GM18520 (cell line): ENCODE results near the gene CBR1.

Experiments
- ATAC-seq: cut with Tn5 transposase; IDR thresholded peaks from one replicate; pipeline ENCODE4 v1.9.1; 2021; ENCODE audit not compliant: unreplicated experiment

The CBR1 gene

GRCh38 chr21:36113647-36114428 lies 44.0 kb downstream of the CBR1 start:
- ATAC-seq = no peak

DNA sequence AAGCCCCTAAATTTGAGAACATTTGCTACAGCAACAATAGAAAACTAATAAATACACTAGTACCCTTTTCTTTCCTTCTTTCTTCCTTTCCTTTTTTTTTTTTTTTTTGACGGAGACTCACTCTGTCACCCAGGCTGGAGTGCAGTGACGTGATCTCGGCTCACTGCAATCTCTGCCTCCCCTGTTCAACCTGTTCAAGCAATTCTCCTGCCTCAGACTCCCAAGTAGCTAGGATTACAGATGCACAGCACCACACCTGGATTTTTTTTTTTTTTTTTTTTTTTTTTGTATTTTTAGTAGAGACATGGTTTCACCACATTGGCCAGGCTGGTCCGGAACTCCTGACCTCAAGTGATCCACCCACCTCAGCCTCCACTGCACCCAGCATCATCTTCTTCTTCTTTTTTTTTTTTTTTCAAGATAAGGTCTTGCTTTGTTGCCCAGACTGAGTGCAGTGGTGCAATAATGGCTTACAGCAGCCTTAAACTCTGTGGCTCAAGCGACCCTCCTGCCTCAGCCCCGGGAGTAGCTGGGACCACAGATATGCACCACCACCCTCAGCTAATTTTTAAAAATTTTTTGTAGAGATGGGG lies 45.4 kb downstream of the CBR1 start:
- no peak for ATAC-seq

DNA sequence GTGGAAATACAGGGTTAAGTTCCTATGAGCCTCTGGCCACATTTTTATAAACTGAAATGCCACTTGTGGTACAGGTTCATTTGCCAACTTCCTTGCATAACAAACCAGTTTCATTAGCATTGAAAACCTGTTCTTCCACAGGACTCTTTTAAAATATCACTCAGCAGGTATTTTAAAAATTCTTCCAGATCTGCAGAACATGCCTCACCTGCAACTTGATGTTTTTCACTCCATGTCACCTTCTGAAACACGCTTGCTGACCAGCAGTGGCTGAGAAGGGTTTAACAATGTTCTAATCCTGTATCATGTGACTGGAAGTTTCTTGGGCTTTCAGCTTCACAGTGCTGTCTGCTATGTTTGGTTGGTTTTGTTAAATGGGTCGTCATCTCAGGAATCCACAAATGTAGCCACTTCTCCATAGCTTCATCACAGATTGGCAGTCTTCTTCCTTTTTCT lies 47.5 kb downstream of the CBR1 start:
- ATAC-seq = no peak

DNA sequence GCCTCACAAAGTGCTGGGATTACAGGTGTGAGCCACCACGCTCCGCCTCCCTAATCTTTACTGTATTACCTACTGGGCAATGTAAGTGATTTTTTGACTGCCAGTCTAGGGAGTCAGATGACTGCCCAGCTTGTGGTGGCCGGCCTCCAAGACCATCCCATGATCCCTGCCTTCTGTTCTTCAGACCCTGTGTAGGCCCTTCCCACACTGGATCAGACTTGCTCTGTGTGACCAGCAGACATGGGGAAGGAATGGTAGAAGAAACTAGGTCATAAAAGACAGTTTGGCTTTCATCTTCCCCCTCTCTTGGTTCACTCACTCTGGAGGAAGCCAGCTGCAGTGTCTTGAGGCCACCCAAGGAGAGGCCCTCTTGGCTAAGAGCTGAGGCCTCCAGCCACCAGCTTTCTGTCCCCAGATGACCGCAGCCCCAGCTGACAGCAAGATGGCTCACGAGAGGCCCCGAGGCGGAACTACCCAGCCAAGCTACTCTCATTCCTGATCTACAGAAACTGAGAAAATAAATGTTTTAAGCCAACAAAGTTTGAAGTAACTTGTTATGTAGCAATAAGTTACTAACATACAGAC lies 50.6 kb downstream of the CBR1 start:
- no peak for ATAC-seq
